GM21619 (cell line): ENCODE measurements around the gene COMT.
"Not testable (repeated sequence)": the region's sequence is repeated elsewhere in the genome, so short reads cannot be mapped to it uniquely, and the experiment has no call there.

Experiments used
- ATAC-seq: cut with Tn5 transposase; IDR thresholded peaks from one replicate; pipeline ENCODE4 v1.9.1; 2021; ENCODE audit not compliant: unreplicated experiment

Gene COMT

DNA sequence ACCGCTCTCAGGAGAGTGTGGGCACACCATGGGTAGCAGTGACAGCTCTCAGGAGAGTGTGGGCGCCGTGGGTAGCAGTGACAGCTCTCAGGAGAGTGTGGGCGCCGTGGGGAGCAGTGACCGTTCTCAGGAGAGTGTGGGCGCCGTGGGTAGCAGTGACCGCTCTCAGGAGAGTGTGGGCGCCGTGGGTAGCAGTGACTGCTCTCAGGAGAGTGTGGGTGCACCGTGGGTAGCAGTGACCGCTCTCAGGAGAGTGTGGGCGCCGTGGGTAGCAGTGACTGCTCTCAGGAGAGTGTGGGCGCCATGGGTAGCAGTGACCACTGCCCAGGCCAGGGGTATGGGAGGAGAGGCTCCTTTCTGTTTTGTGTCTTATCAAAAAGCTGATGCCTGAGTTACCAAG, 33.7 kb upstream of the COMT start:
- not testable (repeated sequence) for ATAC-seq

DNA sequence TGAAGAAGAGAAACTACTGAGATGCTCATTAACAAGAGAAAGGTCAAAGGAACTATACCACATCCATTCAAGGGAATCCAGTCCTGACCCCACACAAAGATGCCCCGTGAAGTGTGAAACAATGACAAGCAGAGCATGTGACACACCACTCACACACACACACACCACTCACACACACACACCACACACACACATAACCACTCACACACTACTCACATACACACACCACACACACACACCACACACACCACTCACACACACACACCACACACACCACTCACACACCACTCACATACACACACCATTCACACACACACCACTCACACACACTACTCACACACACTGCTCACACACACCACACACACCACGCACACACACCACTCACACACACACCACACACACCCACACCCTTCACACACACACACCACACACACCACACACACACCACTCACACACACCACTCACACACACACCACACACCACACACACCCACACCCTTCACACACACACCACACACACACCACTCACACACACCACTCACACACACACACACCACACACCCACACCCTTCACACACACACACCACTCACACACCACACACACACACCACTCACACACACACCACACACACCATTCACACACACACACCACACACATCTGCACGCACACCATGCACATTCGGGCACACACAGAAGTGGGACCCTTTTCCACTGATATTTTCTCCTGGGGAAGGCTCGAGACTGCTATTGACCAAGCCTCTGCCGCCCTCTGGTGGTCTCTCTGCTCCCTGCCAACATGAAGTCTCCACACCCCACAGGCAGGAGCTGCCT, 32.0 kb upstream of the COMT start:
- ATAC-seq: no peak

GRCh38 chr22:19910180-19910744, 31.3 kb upstream of the COMT start:
- no peak for ATAC-seq

GRCh38 chr22:19911540-19912270, 29.9 kb upstream of the COMT start:
- no peak for ATAC-seq

GRCh38 chr22:19912271-19912999, 29.1 kb upstream of the COMT start:
- no peak for ATAC-seq

GRCh38 chr22:19913337-19913936, 28.1 kb upstream of the COMT start:
- ATAC-seq: no peak

DNA sequence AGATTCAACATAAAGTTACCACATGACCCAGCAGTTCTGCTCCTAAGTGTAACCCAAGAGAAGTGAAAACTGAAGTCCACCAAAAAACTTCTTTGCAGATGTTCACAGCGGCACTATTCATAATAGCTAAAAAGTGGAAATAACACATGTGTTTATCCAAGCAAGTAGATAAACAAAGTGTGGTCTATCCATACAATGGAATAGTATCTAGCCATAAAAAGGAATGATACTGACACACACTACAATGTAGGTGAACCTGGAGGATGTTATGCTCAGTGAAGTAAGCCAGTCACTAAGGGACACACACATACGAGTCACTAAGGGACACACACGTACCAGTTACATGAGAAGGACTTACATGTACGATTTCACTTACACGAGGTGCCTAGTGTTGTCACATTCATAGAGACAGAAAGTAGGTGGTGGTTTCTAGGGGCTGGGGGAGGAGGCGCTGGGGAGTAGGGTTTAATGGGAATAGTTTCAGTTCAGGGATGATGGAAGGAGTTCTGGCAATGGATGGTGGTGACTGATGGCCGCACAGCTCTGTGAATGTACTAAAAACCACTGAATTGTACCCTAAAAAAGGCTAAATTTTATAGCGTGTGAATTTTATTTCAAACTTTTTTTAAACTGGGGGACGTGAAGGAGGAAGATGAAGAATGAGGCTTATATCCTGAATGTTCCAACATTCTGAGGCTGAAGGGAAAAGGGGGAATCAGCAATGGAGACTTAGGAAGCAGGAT, 27.2 kb upstream of the COMT start:
- no peak for ATAC-seq

DNA sequence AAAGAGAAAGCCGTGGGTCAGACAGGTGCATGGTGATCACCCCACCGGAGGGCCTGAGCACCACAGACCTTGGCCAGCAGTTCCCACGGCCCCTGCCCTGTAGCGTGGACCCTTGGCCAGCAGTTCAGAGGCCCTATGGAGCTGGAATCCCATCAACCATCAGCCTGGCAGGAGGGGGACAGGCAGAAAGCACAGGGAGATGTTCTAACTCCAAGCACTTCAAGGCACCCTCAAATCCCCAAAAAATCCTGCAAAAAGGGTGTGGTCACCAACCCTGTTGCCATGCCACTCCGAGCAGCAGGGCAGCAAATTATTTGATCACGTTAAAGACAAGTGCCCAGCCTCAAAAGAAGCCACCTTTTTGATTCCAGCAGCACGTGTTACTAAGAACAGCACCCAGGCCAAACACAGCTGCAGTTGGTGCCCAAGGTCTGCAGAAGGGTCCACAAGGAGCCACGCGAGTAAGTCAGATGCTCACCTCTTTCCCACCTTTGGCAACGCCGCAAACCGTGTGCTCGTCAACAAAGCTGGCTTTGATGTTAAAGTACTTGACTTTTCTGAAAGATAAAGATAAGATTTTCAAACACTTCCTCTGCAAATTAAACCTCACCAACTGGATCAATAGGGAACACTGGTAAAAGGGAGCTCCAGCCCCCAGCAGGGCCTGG, 26.2 kb upstream of the COMT start:
- ATAC-seq: no peak

DNA sequence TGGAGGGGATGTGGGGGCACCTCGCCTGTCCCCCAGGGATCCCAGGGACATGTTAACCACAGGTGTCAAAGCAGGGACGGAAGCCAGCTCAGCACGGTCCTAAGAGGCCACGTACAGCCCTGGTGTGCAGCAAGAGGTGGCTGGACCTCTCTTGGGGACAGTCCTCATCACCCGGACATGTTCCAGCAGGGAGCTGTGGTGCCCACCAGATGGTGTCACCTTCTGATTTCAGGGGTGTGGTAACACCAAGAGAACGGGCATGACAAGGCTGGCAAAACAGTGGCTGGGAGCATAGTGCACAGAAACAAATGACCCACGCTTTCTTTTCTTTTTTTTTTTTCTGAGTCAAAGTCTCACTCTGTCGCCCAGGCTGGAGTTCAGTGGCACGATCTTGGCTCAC, 25.6 kb upstream of the COMT start:
- ATAC-seq: no peak

DNA sequence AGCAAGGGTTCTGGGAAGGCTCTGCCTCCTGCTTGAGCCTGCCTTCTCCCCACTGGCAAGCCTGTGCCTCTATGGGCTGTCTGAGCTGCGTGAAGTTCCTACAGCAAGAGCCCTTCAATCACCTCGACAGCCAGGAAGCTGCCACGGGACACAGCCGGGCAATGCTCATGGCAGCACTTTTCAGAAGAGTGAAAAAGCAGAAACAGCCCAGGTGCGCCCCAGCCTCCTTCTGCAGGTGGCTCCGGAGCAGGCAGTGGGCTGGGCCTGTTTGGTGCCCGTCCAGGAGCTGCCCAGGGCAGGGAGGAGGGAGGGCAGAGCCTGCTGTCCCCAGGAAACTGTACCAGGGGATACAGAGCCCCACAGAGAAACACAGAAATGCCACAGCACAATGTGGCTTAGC, 24.6 kb upstream of the COMT start:
- no peak for ATAC-seq

GRCh38 chr22:19917389-19918138, 24.0 kb upstream of the COMT start:
- no peak for ATAC-seq

DNA sequence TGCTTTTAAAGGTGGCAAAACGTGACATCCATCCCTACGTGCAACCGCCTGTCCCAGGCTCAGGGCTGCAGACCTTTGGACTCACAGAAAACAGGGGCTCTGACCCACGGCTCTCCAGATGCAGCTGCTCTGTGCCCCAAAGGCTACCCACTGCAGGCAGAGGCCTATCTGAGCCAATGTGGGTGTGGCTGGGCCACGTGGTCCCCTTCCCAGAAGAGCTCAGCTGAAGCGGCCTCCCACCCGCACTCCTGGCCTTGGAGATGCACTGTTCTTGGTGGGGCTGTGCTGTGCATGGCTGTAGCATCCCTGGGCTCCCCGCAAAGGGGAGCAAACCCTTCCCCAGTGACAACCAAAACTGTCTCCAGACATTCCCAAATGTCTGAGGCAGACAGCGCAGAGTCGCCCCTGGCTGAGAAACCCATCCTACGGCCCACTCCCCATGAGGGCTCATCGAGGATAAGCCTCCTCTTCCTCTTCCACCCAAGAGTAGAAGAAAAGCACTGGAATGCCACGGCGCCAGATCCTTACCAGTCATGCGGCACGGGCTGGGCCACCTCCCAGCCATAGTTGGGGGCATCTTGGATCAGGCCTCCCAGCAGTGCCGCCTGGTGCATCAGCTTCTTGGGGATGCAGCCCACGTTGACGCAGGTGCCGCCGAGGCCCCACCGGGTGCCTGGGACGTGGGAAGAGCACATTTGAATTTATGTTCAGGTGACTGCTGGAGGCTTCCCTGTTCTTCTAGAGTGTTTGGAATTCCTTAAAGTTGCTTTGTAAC, 23.1 kb upstream of the COMT start:
- no peak for ATAC-seq

DNA sequence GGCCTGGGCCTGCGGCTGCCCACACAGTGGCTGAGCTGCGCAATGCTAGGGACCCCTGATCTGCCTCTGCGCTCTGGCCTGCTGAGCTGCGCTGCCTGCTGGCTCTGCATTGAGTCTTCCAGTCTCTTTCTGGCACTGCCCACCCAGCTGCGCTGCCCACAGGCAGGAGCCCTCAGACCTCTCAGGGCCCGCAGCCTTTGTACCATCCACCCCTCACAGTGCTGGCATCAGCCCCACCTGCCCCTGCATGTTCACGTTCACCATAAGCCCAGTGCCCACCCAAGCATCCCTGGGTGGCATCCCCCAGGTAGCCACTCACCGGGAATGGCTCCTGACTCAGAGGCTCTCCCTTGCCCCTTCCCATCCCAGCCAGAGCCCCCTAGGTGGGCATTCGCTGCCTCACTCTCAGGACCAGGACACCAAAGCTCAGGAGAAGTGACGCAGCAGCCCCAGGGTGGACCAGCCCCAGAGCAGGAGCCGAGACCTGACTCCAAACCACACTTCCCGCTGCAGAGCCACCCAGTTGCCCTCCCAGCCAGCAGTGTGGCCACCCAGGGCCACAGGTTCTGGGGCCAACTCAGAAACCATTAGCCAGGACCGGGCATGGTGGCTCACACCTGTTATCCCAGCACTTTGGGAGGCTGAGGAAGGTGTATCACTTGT, 21.7 kb upstream of the COMT start:
- ATAC-seq: no peak

GRCh38 chr22:19921544-19922081, 20.0 kb upstream of the COMT start:
- ATAC-seq: no peak

DNA sequence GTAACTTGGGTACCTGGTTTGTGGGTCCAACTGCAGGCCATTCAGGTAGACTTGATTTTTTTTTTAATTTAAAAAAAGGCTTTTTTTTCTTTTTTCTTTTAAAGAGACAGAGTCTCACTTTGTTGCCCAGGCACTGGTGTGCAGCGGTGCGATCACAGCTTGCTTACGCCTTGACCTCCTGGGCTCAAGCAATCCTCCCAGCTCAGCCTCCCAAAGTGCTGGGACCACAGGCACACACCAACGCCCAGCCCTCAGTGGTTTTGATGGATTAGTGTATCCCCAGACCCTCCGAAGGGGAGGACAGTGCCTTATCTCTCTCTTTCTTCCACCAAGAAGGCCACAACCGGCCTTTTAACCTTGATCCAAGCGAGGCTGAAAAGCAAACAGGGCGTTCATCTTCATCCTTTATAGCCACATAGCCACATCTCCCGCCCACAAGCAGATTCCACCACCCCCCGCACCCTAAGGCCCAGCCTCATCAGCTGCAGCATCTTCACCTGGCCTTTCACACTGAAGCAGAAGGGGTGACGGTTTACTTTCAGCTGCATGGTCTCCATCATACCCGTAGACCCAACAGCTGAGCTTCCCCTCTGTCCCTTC, 17.6 kb upstream of the COMT start:
- no peak for ATAC-seq

GRCh38 chr22:19926028-19926427, 15.5 kb upstream of the COMT start:
- ATAC-seq: not testable (repeated sequence)

DNA sequence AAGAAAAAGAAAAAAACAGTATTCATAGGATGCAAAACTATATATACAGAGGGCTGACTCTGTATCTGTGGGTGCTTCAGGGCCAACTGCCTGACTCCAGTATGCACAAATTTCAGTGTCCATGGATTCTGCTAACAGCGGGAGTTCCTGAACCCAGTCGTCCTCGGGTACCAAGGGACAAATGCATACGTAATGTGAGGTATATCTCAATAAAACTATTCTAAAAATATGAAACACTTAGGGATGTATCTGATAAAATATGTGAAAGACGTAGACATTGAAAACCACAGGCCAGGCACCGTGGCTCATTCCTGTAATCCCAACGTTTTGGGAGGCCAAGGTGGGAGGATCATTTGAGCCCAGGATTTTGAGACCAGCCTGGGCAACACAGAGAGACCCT, 13.9 kb upstream of the COMT start:
- no peak for ATAC-seq
